ENCODE data around the gene LIMA1.

Gene LIMA1

GRCh38 chr12:50213439-50213838, 69.9 kb downstream of the LIMA1 start:
- no peak for DNase-seq

GRCh38 chr12:50212071-50212467, 71.3 kb downstream of the LIMA1 start:
- DNase-seq = no peak

- DNase-seq = no peak
These were observed 71.8 kb downstream of the LIMA1 start for GRCh38 chr12:50211392-50212070.

- DNase-seq = no peak
These were observed 75.9 kb downstream of the LIMA1 start for GRCh38 chr12:50207424-50207823.

- DNase-seq = no peak
These were observed 77.7 kb downstream of the LIMA1 start for GRCh38 chr12:50205648-50206047.

GRCh38 chr12:50203691-50204090, 79.6 kb downstream of the LIMA1 start:
- no peak for DNase-seq

GRCh38 chr12:50201987-50202521, 81.3 kb downstream of the LIMA1 start:
- no peak for DNase-seq

GRCh38 chr12:50200552-50201273, 82.6 kb downstream of the LIMA1 start:
- no peak for DNase-seq

GRCh38 chr12:50198829-50199228, 84.5 kb downstream of the LIMA1 start:
- DNase-seq = no peak

- peak; percentile 14 for DNase-seq
These were observed 86.0 kb downstream of the LIMA1 start for GRCh38 chr12:50197297-50197727.

GRCh38 chr12:50196537-50196936, 86.8 kb downstream of the LIMA1 start:
- DNase-seq = no peak

GRCh38 chr12:50195832-50196231, 87.5 kb downstream of the LIMA1 start:
- DNase-seq = no peak

- DNase-seq = no peak
These were observed 90.4 kb downstream of the LIMA1 start for GRCh38 chr12:50192908-50193307.

GRCh38 chr12:50192236-50192635, 91.1 kb downstream of the LIMA1 start:
- no peak for DNase-seq

- no peak for DNase-seq
These were observed 92.5 kb downstream of the LIMA1 start for GRCh38 chr12:50190859-50191258.

- DNase-seq = no peak
These were observed 94.3 kb downstream of the LIMA1 start for GRCh38 chr12:50188875-50189575.

- no peak for DNase-seq
These were observed 95.0 kb downstream of the LIMA1 start for GRCh38 chr12:50188241-50188781.

GRCh38 chr12:50187084-50187900, 96.0 kb downstream of the LIMA1 start:
- no peak for DNase-seq

- no peak for DNase-seq
These were observed 96.6 kb downstream of the LIMA1 start for GRCh38 chr12:50186681-50187080.

- no peak for DNase-seq
These were observed 97.2 kb downstream of the LIMA1 start for GRCh38 chr12:50185970-50186663.

GRCh38 chr12:50185301-50185895, 97.9 kb downstream of the LIMA1 start:
- no peak for DNase-seq
